Neural cell (in vitro differentiated cells): ENCODE measurements around the gene CNTN4. TPM values are rescaled to one million over a fixed set of nuclear protein-coding genes. Genes with fewer than 3 reads are reported as not detected.

Experiments
- H2AFZ ChIP-seq: fragments of 200-600, 300-800 bp; sonication (generic), shearing (Covaris generic); 2 replicates; pipeline ENCODE4 v1.6.0; 2014; ENCODE audit warnings: low read depth, mild to moderate bottlenecking, antibody characterized with exemption, low read length, moderate library complexity
- H3F3A ChIP-seq: fragments of 200-600 bp; shearing (Covaris generic); 2 replicates; pipeline ENCODE4 v1.6.1; 2016; ENCODE audit warnings: mild to moderate bottlenecking, moderate library complexity, mixed read lengths, antibody characterized with exemption, low read length; ENCODE audit not compliant: insufficient read depth, poor library complexity, severe bottlenecking
- H3K27ac ChIP-seq: fragments of 200-600, 300-800 bp; sonication (generic), shearing (Covaris generic); 2 replicates; pipeline ENCODE4 v1.5.1; 2014; ENCODE audit warnings: mild to moderate bottlenecking, low read length, moderate library complexity
- H3K27me3 ChIP-seq: fragments of 300-800, 200-600 bp; sonication (generic), shearing (Covaris generic); 2 replicates; pipeline ENCODE4 v1.6.0; 2014; ENCODE audit warnings: mild to moderate bottlenecking, low read depth, low read length, moderate library complexity; ENCODE audit not compliant: insufficient read depth
- H3K36me3 ChIP-seq: fragments of 300-800, 200-600 bp; sonication (generic), shearing (Covaris generic); 2 replicates; pipeline ENCODE4 v1.5.1; 2014; ENCODE audit warnings: mild to moderate bottlenecking, antibody characterized with exemption, low read length, moderate library complexity; ENCODE audit not compliant: insufficient read depth
- H3K4me2 ChIP-seq: fragments of 300-800, 200-600 bp; sonication (generic), shearing (Covaris generic); 2 replicates; pipeline ENCODE4 v1.6.0; 2014; ENCODE audit warnings: mild to moderate bottlenecking, low read length
- H3K4me3 ChIP-seq: fragments of 300-800, 200-600 bp; sonication (generic), shearing (Covaris generic); 2 replicates; pipeline ENCODE4 v1.5.1; 2014; ENCODE audit warnings: mild to moderate bottlenecking, low read length, moderate library complexity
- H3K79me2 ChIP-seq: fragments of 200-600 bp; shearing (Covaris generic); replicated peaks from 2 replicates; pipeline ENCODE4 v1.6.0; 2014; ENCODE audit warnings: mild to moderate bottlenecking, low read length, moderate library complexity; ENCODE audit not compliant: insufficient read depth
- H3K9ac ChIP-seq: fragments of 300-800, 200-600 bp; sonication (generic), shearing (Covaris generic); 2 replicates; pipeline ENCODE4 v1.6.1; 2016; ENCODE audit warnings: mild to moderate bottlenecking, low read length, mixed read lengths
- H3K9me2 ChIP-seq: fragments of 200-600 bp; shearing (Covaris generic); 2 replicates; pipeline ENCODE4 v1.6.1; 2016; ENCODE audit warnings: mild to moderate bottlenecking, low read length, mixed read lengths; ENCODE audit not compliant: insufficient read depth
- H3K9me3 ChIP-seq: fragments of 200-600, 300-800 bp; sonication (generic), shearing (Covaris generic); 2 replicates; pipeline ENCODE4 v1.6.1; 2016; ENCODE audit warnings: mild to moderate bottlenecking, mixed run types, low read length, moderate library complexity, mixed read lengths
- H4K20me1 ChIP-seq: fragments of 200-600 bp; shearing (Covaris generic); 2 replicates; pipeline ENCODE4 v1.6.1; 2016; ENCODE audit warnings: mild to moderate bottlenecking, mixed run types; ENCODE audit not compliant: insufficient read depth
- CTCF ChIP-seq: fragments of 450-650 bp; IDR thresholded peaks from 2 replicates; pipeline ENCODE4 v1.5.1; 2014; ENCODE audit warnings: antibody characterized with exemption, mild to moderate bottlenecking, moderate library complexity; ENCODE audit not compliant: poor library complexity, severe bottlenecking
- EP300 ChIP-seq: fragments of 450-650 bp; conservative IDR thresholded peaks from 2 replicates; pipeline ENCODE4 v1.6.1; 2014; ENCODE audit warnings: antibody characterized with exemption, mild to moderate bottlenecking, moderate library complexity; ENCODE audit not compliant: poor library complexity, severe bottlenecking
- EZH2 ChIP-seq: fragments of 200-600, 300-800 bp; shearing (Covaris generic), sonication (generic); IDR thresholded peaks from 2 replicates; pipeline ENCODE4 v1.6.1; 2014; ENCODE audit warnings: antibody characterized with exemption, low read length, borderline replicate concordance, mild to moderate bottlenecking; ENCODE audit not compliant: insufficient read depth, poor library complexity, severe bottlenecking
- MXI1 ChIP-seq: fragments of 450-650 bp; conservative IDR thresholded peaks from 2 replicates; pipeline ENCODE4 v1.6.1; 2014; ENCODE audit warnings: antibody characterized with exemption, mild to moderate bottlenecking; ENCODE audit not compliant: poor library complexity, severe bottlenecking
- POLR2AphosphoS5 ChIP-seq: IDR thresholded peaks from 2 replicates; pipeline ENCODE4 v1.6.1; 2012
- RAD21 ChIP-seq: fragments of 450-650 bp; conservative IDR thresholded peaks from 2 replicates; pipeline ENCODE4 v1.6.1; 2014; ENCODE audit warnings: antibody characterized with exemption, mild to moderate bottlenecking, moderate library complexity
- REST ChIP-seq: IDR thresholded peaks from 2 replicates; pipeline ENCODE4 v1.6.1; 2012; ENCODE audit warnings: borderline replicate concordance
- SMC3 ChIP-seq: fragments of 450-650 bp; conservative IDR thresholded peaks from 2 replicates; pipeline ENCODE4 v1.6.1; 2014; ENCODE audit warnings: antibody characterized with exemption, mild to moderate bottlenecking, moderate library complexity; ENCODE audit not compliant: poor library complexity
- TAF1 ChIP-seq: IDR thresholded peaks from 2 replicates; pipeline ENCODE4 v1.6.1; 2012; ENCODE audit warnings: low read depth
- polyA plus RNA-seq: library from polyadenylated mRNA; depleted of rRNA; stranded (reverse); fragments of >200 nt; gene quantifications from 2 replicates; pipeline ENCODE4 v1.2.3, GENCODE V29; 2014

The CNTN4 gene
- polyA plus RNA-seq, 1 donor from 2014 or later = 10.6 TPM

- no peak overlapping the region for H3K9ac ChIP-seq
- no peak overlapping the region for H3K4me2 ChIP-seq
- no peaks in the 10 kb centered on the region for H3K9me3 ChIP-seq
- no peaks in the 10 kb centered on the region for H3F3A ChIP-seq
- H3K79me2 ChIP-seq = no peaks in the 10 kb centered on the region
- H3K36me3 ChIP-seq = no peaks in the 10 kb centered on the region
- peak overlapping the region; percentile 10 for H3K27ac ChIP-seq
- H3K4me3 ChIP-seq = no peak overlapping the region
- H3K9me2 ChIP-seq = no peaks in the 10 kb centered on the region
- H3K27me3 ChIP-seq = no peaks in the 10 kb centered on the region
- TF ChIP-seq CTCF (no peak), EP300 (peak; percentile 90), POLR2AphosphoS5 (peak; percentile 37), RAD21 (peak; percentile 16)
- H2AFZ ChIP-seq = no peak overlapping the region
- no peaks in the 10 kb centered on the region for H4K20me1 ChIP-seq
Measured at GRCh38 chr3:2603692-2604289, 505.1 kb downstream of the CNTN4 start.

GRCh38 chr3:2614578-2614977, 515.9 kb downstream of the CNTN4 start:
- H2AFZ ChIP-seq = no peak overlapping the region
- no peak overlapping the region for H3K27ac ChIP-seq
- no peaks in the 10 kb centered on the region for H3K27me3 ChIP-seq
- TF ChIP-seq RAD21 = no peak
- TF ChIP-seq EP300 = no peak
- no peak for TF ChIP-seq CTCF
- H3K9ac ChIP-seq = no peak overlapping the region
- no peaks in the 10 kb centered on the region for H4K20me1 ChIP-seq
- no peak overlapping the region for H3K4me3 ChIP-seq
- H3K9me2 ChIP-seq = no peaks in the 10 kb centered on the region
- no peak overlapping the region for H3K4me2 ChIP-seq
- no peaks in the 10 kb centered on the region for H3F3A ChIP-seq
- H3K36me3 ChIP-seq = no peaks in the 10 kb centered on the region
- H3K79me2 ChIP-seq = no peaks in the 10 kb centered on the region
- no peaks in the 10 kb centered on the region for H3K9me3 ChIP-seq

GRCh38 chr3:2615080-2615479, 516.4 kb downstream of the CNTN4 start:
- Histone ChIP-seq H3K27ac (no peak overlapping the region), H2AFZ (no peak overlapping the region), H3K27me3 (no peaks in the 10 kb centered on the region), H3K9me2 (no peaks in the 10 kb centered on the region), H3K4me3 (no peak overlapping the region), H3F3A (no peaks in the 10 kb centered on the region), H3K79me2 (no peaks in the 10 kb centered on the region), H3K9me3 (no peaks in the 10 kb centered on the region), H3K36me3 (no peaks in the 10 kb centered on the region), H3K9ac (no peak overlapping the region), H4K20me1 (no peaks in the 10 kb centered on the region), H3K4me2 (no peak overlapping the region)
- TF ChIP-seq TAF1 (no peak), RAD21 (no peak), REST (no peak), EZH2 (no peak), EP300 (no peak), CTCF (no peak), MXI1 (no peak), SMC3 (no peak), POLR2AphosphoS5 (no peak)
